Lower leg skin (tissue), 3 donors: ENCODE data around the gene S100A1.

Experiments used
- POLR2A ChIP-seq, 2 donors: fragments of 450-650 bp; IDR thresholded peaks; one replicate each; pipeline ENCODE4 v1.6.1; 2016 to 2017; ENCODE audit warnings: antibody characterized with exemption in 2 of 2, mild to moderate bottlenecking in 1 of 2, moderate library complexity in 1 of 2
- TF ChIP-seq, protein P1 (sequence below), 3 donors: fragments of 450-650 bp; IDR thresholded peaks; one replicate each; pipeline ENCODE4 v1.5.1; 2016; ENCODE audit warnings: antibody characterized with exemption in 3 of 3, mild to moderate bottlenecking in 3 of 3, moderate library complexity in 2 of 3

DNA sequence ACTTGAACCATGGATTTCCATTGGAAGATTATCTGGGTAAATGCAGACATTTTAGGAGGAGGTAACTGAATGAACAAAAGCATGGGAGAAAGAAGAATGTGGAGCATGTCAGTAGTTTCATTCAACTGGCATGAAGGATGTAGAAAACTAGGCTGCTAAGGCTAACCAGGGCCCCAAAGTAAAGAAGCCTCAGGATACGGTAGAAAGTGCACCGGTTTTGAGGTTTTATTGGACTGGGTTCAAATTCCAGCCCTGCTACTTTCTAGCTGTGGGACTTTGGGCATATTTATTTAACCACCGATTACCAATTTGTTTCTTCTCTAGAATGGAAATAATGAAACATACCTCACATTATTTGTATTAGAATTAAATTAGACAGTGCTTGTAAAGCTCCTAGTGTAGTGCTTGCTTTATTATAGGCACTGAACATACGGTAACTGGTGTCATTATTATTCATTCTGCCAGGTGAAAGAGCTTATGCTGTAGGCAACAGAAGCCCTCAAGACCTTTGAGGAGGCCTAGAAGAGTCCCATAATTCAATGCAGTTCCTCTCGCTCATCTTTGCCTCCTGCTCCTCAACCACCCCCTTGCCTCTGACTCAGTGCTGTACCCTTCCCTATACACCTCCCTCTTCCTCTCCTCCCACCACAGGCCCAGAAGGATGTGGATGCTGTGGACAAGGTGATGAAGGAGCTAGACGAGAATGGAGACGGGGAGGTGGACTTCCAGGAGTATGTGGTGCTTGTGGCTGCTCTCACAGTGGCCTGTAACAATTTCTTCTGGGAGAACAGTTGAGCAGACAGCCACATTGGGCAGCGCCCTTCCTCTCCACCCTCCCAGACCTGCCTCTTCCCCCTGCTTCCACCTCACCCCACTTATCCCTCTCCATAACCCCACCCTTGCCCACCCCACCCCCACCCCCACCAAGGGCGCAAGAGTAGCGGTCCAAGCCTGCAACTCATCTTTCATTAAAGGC is 3.1 kb downstream of the S100A1 start:
- TF ChIP-seq, protein P1, sequence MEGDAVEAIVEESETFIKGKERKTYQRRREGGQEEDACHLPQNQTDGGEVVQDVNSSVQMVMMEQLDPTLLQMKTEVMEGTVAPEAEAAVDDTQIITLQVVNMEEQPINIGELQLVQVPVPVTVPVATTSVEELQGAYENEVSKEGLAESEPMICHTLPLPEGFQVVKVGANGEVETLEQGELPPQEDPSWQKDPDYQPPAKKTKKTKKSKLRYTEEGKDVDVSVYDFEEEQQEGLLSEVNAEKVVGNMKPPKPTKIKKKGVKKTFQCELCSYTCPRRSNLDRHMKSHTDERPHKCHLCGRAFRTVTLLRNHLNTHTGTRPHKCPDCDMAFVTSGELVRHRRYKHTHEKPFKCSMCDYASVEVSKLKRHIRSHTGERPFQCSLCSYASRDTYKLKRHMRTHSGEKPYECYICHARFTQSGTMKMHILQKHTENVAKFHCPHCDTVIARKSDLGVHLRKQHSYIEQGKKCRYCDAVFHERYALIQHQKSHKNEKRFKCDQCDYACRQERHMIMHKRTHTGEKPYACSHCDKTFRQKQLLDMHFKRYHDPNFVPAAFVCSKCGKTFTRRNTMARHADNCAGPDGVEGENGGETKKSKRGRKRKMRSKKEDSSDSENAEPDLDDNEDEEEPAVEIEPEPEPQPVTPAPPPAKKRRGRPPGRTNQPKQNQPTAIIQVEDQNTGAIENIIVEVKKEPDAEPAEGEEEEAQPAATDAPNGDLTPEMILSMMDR (IDR thresholded peaks at IDR 0.05), result no peak
- TF ChIP-seq POLR2A (IDR thresholded peaks at IDR 0.05), result no peak
